ENCODE results near the gene KLF15.

The KLF15 gene

GRCh38 chr3:126314305-126314789 lies 42.9 kb downstream of the KLF15 start:
- H3K27ac ChIP-seq = no peak overlapping the region
- TF ChIP-seq CTCF (conservative IDR thresholded peaks at IDR 0.05) = no peak

- no peak for TF ChIP-seq CTCF (conservative IDR thresholded peaks at IDR 0.05)
- H3K27ac ChIP-seq = no peak overlapping the region
Observed at GRCh38 chr3:126313580-126314304, 43.5 kb downstream of the KLF15 start.

GRCh38 chr3:126313166-126313565 lies 44.0 kb downstream of the KLF15 start:
- no peak for TF ChIP-seq CTCF (conservative IDR thresholded peaks at IDR 0.05)
- no peak overlapping the region for H3K27ac ChIP-seq

- TF ChIP-seq CTCF (conservative IDR thresholded peaks at IDR 0.05) = no peak
- H3K27ac ChIP-seq = no peak overlapping the region
Observed at GRCh38 chr3:126312341-126312740, 44.9 kb downstream of the KLF15 start.

- no peak for TF ChIP-seq CTCF (conservative IDR thresholded peaks at IDR 0.05)
- no peak overlapping the region for H3K27ac ChIP-seq
Observed at GRCh38 chr3:126311338-126311978, 45.8 kb downstream of the KLF15 start.

GRCh38 chr3:126310816-126311215 lies 46.4 kb downstream of the KLF15 start:
- TF ChIP-seq CTCF (conservative IDR thresholded peaks at IDR 0.05) = no peak
- no peak overlapping the region for H3K27ac ChIP-seq

GRCh38 chr3:126309861-126310655 lies 47.1 kb downstream of the KLF15 start:
- TF ChIP-seq CTCF (conservative IDR thresholded peaks at IDR 0.05) = no peak
- H3K27ac ChIP-seq = no peak overlapping the region
